CD14-positive monocyte (primary cell): Measurements from ENCODE around the gene TNFAIP8L3. TPM values are rescaled to one million over a fixed set of nuclear protein-coding genes. Genes with fewer than 3 reads are reported as not detected.

ENCODE experiments used
- DNase-seq, 3 donors: peaks; one replicate each; pipeline ENCODE4 v3.0.0-alpha.2; 2011 to 2022
- H2AFZ ChIP-seq: 2 replicates; pipeline ENCODE4 v1.6.0; 2012; ENCODE audit warnings: mild to moderate bottlenecking, low read depth, low read length, inconsistent platforms; ENCODE audit not compliant: insufficient read depth, poor library complexity, severe bottlenecking
- H3K27ac ChIP-seq, 2 donors: 1 replicate in 1 of 2; 2 replicates in 1 of 2; pipeline ENCODE4 v1.5.1; 2012 to 2013; ENCODE audit warnings: low read length in 2 of 2, control low read depth in 1 of 2, inconsistent platforms in 1 of 2, low read depth in 1 of 2, mild to moderate bottlenecking in 1 of 2
- H3K27me3 ChIP-seq, 2 donors: one replicate each; pipeline versions ENCODE4 v1.6.0 to v1.6.1; 2011 to 2013; ENCODE audit warnings: low read length in 2 of 2; ENCODE audit not compliant: control insufficient read depth in 2 of 2, insufficient read depth in 2 of 2
- H3K36me3 ChIP-seq, 2 donors: replicated peaks in 1 of 2; 1 replicate in 1 of 2; 2 replicates in 1 of 2; pipeline versions ENCODE4 v1.5.1 to v1.6.1; 2012 to 2013; ENCODE audit warnings: low read length in 2 of 2, control low read depth in 1 of 2, inconsistent platforms in 1 of 2, mild to moderate bottlenecking in 1 of 2; ENCODE audit not compliant: insufficient read depth in 2 of 2, control insufficient read depth in 1 of 2
- H3K4me1 ChIP-seq, 2 donors: 1 replicate in 1 of 2; 2 replicates in 1 of 2; pipeline versions ENCODE4 v1.5.1 to v1.6.1; 2012 to 2013; ENCODE audit warnings: low read length in 2 of 2, control low read depth in 1 of 2, inconsistent platforms in 1 of 2, mild to moderate bottlenecking in 1 of 2, moderate library complexity in 1 of 2; ENCODE audit not compliant: insufficient read depth in 2 of 2, control insufficient read depth in 1 of 2
- H3K4me2 ChIP-seq: replicated peaks from 2 replicates; pipeline ENCODE3; 2012; ENCODE audit warnings: low read length, moderate library complexity, mild to moderate bottlenecking; ENCODE audit not compliant: poor library complexity, severe bottlenecking; ENCODE audit errors: extremely low read depth
- H3K4me3 ChIP-seq, 3 experiments: fragments of 200-600 bp in 1 of 3; sonication (generic) in 1 of 3; replicated peaks in 1 of 3; 1 replicate in 2 of 3; 2 replicates in 1 of 3; pipeline ENCODE4 v1.5.1; 2011 to 2013; ENCODE audit warnings: low read length in 3 of 3, mild to moderate bottlenecking in 3 of 3, control low read depth in 2 of 3, low read depth in 2 of 3, inconsistent platforms in 1 of 3, moderate library complexity in 1 of 3
- H3K79me2 ChIP-seq: 2 replicates; pipeline ENCODE4 v1.6.0; 2012; ENCODE audit warnings: mild to moderate bottlenecking, control low read depth, inconsistent platforms, low read length, moderate library complexity; ENCODE audit not compliant: insufficient read depth
- H3K9ac ChIP-seq: 2 replicates; pipeline ENCODE4 v1.6.0; 2017; ENCODE audit warnings: low read length, mild to moderate bottlenecking; ENCODE audit not compliant: insufficient read depth, poor library complexity, severe bottlenecking
- H3K9me3 ChIP-seq, 2 donors: replicated peaks in 1 of 2; 1 replicate in 1 of 2; 2 replicates in 1 of 2; pipeline versions ENCODE4 v1.5.1 to v1.6.1; 2012 to 2013; ENCODE audit warnings: low read length in 2 of 2, control low read depth in 1 of 2; ENCODE audit not compliant: control insufficient read depth in 1 of 2, insufficient read depth in 1 of 2
- H4K20me1 ChIP-seq: 2 replicates; pipeline ENCODE4 v1.6.0; 2012; ENCODE audit warnings: mild to moderate bottlenecking, low read length, control low read depth, moderate library complexity; ENCODE audit not compliant: insufficient read depth
- H3K27ac Mint-ChIP-seq, 7 donors: one replicate each; pipeline ENCODE4 v1.8.0; 2020; ENCODE audit warnings: mild to moderate bottlenecking in 7 of 7, mixed read lengths in 7 of 7, moderate library complexity in 6 of 7, inconsistent platforms in 2 of 7
- H3K27me3 Mint-ChIP-seq, 3 donors: one replicate each; pipeline ENCODE4 v1.8.0; 2021 to 2022; ENCODE audit warnings: low read depth in 3 of 3, mild to moderate bottlenecking in 3 of 3, mixed read lengths in 3 of 3, moderate library complexity in 3 of 3, inconsistent platforms in 1 of 3
- H3K36me3 Mint-ChIP-seq, 2 donors: one replicate each; pipeline ENCODE4 v1.8.0; 2020; ENCODE audit warnings: mixed read lengths in 2 of 2, inconsistent platforms in 1 of 2, mild to moderate bottlenecking in 1 of 2
- H3K4me1 Mint-ChIP-seq: one replicate; pipeline ENCODE4 v1.8.0; 2020; ENCODE audit warnings: mild to moderate bottlenecking, mixed read lengths
- H3K4me3 Mint-ChIP-seq, 2 donors: one replicate each; pipeline ENCODE4 v1.8.0; 2020; ENCODE audit warnings: mild to moderate bottlenecking in 2 of 2, mixed read lengths in 2 of 2, moderate library complexity in 1 of 2
- H3K9me3 Mint-ChIP-seq, 7 donors: one replicate each; pipeline ENCODE4 v1.8.0; 2020 to 2022; ENCODE audit warnings: mixed read lengths in 7 of 7, mild to moderate bottlenecking in 6 of 7, moderate library complexity in 6 of 7, inconsistent platforms in 2 of 7
- WGBS: methylation state at CpG from one replicate; pipeline ENCODE4 v1.1.5; 2013; ENCODE audit warnings: missing lambda C conversion rate; ENCODE audit not compliant: insufficient coverage; 5-methylcytosine and 5-hydroxymethylcytosine counted together
- intact Hi-C, 2 donors: fragments of 100-400 bp; cut with micrococcal nuclease; formaldehyde crosslinking; loops; one replicate each; pipeline versions ENCODE4 v1.15.0 to v1.15.1; 2023
- polyA plus RNA-seq, 3 donors: library from polyadenylated mRNA; depleted of rRNA in 1 of 3; unstranded in 2 of 3; stranded (reverse) in 1 of 3; fragments of 300-500 nt in 2 of 3; fragments of >200 nt in 1 of 3; fragmentation: Illumina TruSeq in 2 of 3; gene quantifications; 1 replicate in 2 of 3; 2 replicates in 1 of 3; pipeline ENCODE4 v1.2.3, GENCODE V29; 2012 to 2021
- TF ChIP-seq, protein P1 (sequence below): fragments of 200-600 bp; IDR thresholded peaks from one replicate; pipeline ENCODE4 v1.8.0; 2022; ENCODE audit warnings: antibody characterized with exemption, mild to moderate bottlenecking

TNFAIP8L3 gene
- polyA plus RNA-seq, 3 donors = not detected

DNA sequence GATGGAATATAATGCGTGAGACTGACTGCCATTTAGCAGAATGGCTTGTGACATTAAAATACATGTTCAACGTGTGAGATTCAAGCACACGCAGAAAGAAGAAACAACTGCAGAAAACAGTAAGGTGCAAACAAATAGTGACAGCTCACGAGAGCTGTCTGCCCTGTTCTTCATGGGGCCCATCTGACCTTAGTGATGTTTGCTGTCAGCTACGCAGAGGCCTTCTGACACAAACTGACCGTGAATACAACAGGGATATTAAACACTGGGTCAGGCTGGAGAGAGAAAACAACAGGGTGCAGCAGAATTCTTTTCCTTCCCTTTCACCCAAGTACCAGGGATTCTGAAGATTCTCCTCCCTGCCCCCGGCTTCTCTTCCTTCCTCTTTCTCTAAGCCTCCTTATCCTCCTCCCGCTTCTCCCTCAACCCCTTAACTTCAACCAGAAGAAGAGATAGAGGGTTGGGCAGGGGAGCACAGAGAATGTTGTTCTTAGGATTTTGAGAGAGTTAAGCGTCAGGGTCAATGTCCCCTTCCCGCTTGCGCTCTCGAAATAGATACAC lies 2.1 kb downstream of the TNFAIP8L3 start:
- Histone ChIP-seq H4K20me1 (no peaks in the 10 kb centered on the region), H3K79me2 (no peaks in the 10 kb centered on the region), H3K27ac (no peak overlapping the region), H3K4me1 (peaks cover 23 to 36% of the 10 kb centered on the region in 2 donors), H3K4me3 (no peak overlapping the region), H3K27me3 (peaks cover 77 to 84% of the 10 kb centered on the region in 2 donors), H3K9me3 (peaks cover 0 to 21% of the 10 kb centered on the region in 2 donors), H3K4me2 (no peak overlapping the region), H2AFZ (no peak overlapping the region), H3K36me3 (no peaks in the 10 kb centered on the region), H3K9ac (no peak overlapping the region)
- intact Hi-C loops = no loop called here
- Mint-ChIP-seq H3K36me3 (no peaks in the 10 kb centered on the region), H3K27me3 (peaks cover 77 to 82% (median 79%) of the 10 kb centered on the region in 3 donors), H3K27ac (no peak overlapping the region), H3K9me3 (peaks cover 0 to 15% (median 4%) of the 10 kb centered on the region in 7 donors), H3K4me1 (peaks cover 33% of the 10 kb centered on the region), H3K4me3 (peak overlapping the region in 1 of 2 donors; percentile 89)
- DNase-seq = peak in 1 of 3 donors; percentile 21
- TF ChIP-seq, protein P1, sequence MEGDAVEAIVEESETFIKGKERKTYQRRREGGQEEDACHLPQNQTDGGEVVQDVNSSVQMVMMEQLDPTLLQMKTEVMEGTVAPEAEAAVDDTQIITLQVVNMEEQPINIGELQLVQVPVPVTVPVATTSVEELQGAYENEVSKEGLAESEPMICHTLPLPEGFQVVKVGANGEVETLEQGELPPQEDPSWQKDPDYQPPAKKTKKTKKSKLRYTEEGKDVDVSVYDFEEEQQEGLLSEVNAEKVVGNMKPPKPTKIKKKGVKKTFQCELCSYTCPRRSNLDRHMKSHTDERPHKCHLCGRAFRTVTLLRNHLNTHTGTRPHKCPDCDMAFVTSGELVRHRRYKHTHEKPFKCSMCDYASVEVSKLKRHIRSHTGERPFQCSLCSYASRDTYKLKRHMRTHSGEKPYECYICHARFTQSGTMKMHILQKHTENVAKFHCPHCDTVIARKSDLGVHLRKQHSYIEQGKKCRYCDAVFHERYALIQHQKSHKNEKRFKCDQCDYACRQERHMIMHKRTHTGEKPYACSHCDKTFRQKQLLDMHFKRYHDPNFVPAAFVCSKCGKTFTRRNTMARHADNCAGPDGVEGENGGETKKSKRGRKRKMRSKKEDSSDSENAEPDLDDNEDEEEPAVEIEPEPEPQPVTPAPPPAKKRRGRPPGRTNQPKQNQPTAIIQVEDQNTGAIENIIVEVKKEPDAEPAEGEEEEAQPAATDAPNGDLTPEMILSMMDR = no peak
- WGBS = 52% methylated on average over 6 of the region's 12 CpGs

DNA sequence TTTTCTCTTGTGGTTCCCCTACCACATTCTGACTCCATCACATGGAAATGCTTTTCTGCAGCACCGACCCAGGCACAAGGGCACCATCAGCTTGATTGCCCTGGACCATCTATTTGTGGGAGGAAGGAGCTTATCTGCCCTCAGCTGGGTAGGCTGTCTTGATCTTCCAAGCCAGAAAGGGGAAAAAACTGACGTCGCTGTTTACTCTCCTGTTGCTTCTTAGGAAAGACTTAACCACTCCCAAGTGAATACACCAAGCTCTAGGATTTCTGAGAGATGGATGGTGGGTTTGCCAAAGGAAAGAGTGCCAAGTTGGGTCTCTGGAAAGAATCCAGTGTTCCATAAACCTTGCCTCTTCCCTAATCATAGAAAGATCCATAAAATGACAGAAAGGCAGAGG lies 4.0 kb downstream of the TNFAIP8L3 start:
- Histone ChIP-seq H4K20me1 (no peaks in the 10 kb centered on the region), H3K27me3 (peaks cover 70 to 77% of the 10 kb centered on the region in 2 donors), H3K79me2 (no peaks in the 10 kb centered on the region), H3K4me3 (no peak overlapping the region), H3K4me1 (peaks cover 16 to 27% of the 10 kb centered on the region in 2 donors), H2AFZ (no peak overlapping the region), H3K9ac (no peak overlapping the region), H3K27ac (no peak overlapping the region), H3K9me3 (peaks cover 0 to 16% of the 10 kb centered on the region in 2 donors), H3K4me2 (no peak overlapping the region), H3K36me3 (no peaks in the 10 kb centered on the region)
- Mint-ChIP-seq H3K4me1 (peaks cover 25% of the 10 kb centered on the region), H3K27me3 (peaks cover 69 to 73% (median 70%) of the 10 kb centered on the region in 3 donors), H3K36me3 (no peaks in the 10 kb centered on the region), H3K9me3 (peaks cover 0 to 15% (median 4%) of the 10 kb centered on the region in 7 donors), H3K4me3 (peak overlapping the region in 1 of 2 donors; percentile 53), H3K27ac (no peak overlapping the region)
- intact Hi-C loops = no loop called here
- TF ChIP-seq, protein P1 = no peak
- no CpG with 5 or more reads among the region's 3 CpGs for WGBS
- DNase-seq = no peak
